NT2/D1 (cell line): ENCODE data around the gene UNC93A.

Experiments used
- YY1 ChIP-seq: IDR thresholded peaks from 2 replicates; pipeline ENCODE4 v1.6.1; 2011; ENCODE audit not compliant: insufficient read length, insufficient read depth
- ZNF274 ChIP-seq: IDR thresholded peaks from 2 replicates; pipeline ENCODE4 v1.6.1; 2011; ENCODE audit warnings: mild to moderate bottlenecking, low read depth, low read length

DNA sequence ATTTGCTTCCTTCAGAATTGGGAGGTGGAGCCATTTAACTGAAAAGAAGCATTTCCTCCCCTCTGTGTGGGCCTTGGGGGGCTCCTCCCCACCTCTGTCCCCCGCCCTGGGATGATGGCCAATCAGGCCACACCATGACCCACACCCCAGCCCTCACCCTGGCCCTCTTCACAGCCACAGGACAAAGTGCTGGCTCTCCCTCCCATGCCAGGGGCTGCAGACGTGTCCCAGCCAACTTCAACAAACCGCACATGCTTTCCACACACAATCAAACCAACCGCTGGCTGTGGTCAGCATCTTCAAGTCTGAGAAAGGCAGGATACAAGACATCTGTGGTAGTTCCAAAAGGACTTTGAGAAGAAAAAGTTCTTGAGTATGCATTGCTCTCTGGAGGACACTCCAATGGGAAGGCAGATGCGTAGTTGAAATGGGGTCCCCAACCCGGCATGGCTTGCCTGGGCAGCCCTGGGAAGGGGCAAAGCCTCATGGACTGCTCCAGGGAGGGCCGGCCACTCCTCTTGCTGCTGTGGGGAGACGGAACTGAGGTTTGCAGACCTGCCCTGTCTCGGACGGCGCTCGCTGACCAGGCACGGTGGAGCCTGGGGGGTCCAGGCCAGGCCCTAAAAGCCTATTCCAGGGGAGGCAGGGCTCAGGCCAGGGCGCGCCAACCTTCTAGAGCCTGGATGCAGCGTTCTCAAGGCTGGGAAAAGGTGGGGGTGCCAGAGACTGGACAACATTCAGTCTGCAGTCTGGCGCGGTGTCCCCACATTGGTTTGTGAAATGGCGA is 45.9 kb downstream of the UNC93A start:
- TF ChIP-seq ZNF274 (no peak), YY1 (no peak)
